Stimulated activated CD4-positive, alpha-beta T cell treated with anti-CD3 and anti-CD28 coated beads, Interleukin-1b, Interleukin-23, amount 100 ng/mL, for 48 hours (primary cell): ENCODE results near the gene MAOA.
"Not testable (repeated sequence)": the region's sequence is repeated elsewhere in the genome, so short reads cannot be mapped to it uniquely, and the experiment has no call there.

Source experiments
- DNase-seq: peaks from one replicate; pipeline ENCODE4 v3.0.0-alpha.2; 2020

Gene MAOA

DNA sequence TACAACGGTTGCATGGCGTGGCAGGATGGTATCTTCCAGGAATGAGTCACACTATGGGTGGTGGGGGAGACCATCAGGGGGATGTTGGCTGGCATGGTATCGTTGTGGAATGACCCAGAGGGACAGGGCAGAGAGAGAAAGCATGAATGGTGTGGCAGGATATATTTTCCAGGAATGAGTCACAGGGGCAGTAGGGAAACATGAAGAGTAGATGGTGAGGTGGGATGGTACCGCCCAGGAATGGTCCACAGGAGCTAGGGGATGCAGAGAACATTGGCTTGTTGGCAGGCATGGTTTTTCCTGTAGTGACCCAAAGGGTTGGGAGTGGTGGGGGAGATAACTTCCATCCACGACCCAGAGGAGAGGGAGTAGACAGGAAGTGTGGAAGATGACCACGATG, 62.4 kb downstream of the MAOA start:
- no peak for DNase-seq

DNA sequence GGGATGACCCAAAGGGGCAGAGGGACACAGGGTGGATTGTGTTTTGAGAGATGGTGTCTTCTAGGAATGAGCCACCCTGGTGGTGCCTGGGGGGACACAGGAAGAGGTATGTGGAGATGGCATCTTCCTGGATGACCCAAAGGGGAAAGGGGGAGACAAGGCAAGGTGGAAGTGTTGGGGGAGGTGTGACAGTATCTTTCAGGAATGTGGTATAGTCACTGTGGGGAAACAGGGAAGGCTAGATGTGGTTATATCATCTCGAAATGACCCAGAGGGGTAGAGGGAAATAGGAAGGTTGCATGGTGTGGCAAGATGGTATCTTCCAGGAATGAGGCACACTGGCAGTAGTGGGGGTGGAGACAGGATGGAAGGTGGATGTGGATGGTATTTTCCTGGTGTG, 62.9 kb downstream of the MAOA start:
- no peak for DNase-seq

DNA sequence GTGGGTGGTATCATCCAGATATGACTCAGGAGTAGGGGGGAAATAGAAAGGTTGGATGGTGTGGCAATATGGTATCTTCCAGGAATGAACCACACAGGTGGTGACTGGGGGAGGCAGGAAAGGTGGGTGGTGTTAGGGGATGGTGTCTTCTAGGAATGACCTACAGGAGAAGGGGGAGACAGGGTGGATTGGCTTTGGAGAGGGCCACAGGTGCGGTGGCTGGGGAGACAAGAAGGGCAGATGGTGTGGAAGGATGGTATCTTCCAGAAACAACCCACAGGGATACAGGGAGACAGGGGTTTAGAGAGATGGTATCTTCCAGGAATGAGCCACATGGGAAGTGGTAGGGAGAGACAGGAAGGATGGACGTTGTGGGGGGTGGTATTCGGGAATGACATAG, 64.0 kb downstream of the MAOA start:
- DNase-seq = no peak

DNA sequence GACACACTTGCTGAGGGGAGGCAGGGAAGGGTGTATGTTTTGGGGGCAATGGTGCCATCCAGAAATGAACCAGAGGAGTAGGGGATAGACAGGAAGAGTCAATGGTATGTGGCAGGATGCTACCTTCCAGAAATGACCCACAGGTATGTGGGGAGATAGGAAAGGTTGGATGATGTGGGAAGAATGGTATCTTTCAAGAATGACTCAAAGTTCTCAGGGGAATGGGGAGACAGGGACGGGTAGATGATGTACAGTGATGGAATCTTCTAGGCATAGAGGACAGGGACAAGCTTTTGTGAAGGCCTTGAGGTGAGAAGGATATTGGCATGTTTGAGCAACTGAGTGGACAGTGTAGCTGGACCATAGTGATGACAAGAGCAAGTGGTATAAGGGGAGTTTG, 64.9 kb downstream of the MAOA start:
- no peak for DNase-seq

DNA sequence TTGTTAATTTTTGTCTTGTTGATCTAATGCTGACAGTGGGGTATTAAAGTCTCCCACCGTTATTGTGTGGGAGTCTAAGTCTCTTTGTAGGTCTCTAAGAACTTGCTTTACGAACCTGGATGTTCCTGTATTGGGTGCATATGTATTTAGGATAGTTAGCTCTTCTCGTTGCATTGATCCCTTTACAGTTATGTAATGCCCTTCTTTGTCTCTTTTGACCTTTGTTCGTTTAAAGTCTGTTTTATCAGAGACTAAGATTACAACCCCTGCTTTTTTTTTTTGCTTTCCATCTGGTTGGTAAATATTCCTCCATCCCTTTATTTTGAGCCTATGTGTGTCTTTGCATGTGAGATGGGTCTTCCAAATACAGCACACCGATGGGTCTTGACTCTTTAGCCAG, 69.1 kb downstream of the MAOA start:
- DNase-seq = not testable (repeated sequence)

DNA sequence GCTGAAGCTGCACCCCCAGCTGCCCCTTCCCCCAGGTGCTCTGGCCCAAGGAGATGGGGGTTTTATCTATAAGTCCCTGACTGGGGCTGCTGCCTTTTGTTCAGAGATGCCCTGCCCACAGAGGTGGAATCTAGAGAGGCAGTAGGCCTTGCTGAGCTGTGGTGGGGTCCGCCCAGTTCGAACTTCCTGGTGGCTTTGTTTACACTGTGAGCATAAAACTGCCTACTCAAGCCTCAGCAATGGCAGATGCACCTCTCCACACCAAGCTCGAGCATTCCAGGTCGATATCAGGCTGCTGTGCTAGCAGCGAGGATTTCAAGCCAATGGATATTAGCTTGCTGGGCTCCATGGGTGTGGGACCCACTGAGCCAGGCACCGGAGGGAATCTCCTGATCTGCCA, 71.2 kb downstream of the MAOA start:
- DNase-seq = not testable (repeated sequence)

DNA sequence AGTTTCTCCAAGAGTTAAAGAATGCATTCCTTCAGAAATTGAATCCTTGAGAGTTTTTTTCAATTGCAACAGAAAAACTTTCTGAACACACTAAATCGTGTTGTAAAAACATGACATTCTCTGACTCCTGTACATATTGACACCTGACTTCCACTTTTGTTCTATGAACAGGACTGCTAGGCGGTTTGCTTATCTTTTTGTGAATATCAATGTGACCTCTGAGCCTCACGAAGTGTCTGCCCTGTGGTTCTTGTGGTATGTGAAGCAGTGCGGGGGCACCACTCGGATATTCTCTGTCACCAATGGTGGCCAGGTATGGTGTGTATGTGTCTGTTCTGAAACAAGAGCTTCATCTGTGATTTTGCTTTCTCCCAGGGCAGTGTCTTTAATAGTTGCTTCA, 71.9 kb downstream of the MAOA start:
- DNase-seq = no peak

DNA sequence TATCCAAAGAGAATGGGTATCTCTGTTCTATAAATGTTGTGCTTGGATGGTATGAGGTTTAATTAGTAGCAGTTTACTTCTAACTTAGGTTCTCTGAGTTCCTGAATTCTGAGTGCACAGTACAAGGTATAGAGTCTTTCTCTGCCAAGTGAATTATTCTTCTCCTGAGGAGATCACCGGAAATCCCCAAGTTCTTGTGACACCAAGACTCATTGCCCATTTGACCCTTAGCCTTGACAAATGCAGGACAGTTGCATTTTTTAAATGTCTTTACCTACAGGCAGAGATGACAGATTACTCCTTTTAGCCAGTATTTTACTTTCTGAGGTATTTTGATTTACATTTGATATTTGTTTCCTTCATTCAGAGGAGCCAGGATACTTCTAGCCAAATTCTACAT, 72.9 kb downstream of the MAOA start:
- DNase-seq = no peak

DNA sequence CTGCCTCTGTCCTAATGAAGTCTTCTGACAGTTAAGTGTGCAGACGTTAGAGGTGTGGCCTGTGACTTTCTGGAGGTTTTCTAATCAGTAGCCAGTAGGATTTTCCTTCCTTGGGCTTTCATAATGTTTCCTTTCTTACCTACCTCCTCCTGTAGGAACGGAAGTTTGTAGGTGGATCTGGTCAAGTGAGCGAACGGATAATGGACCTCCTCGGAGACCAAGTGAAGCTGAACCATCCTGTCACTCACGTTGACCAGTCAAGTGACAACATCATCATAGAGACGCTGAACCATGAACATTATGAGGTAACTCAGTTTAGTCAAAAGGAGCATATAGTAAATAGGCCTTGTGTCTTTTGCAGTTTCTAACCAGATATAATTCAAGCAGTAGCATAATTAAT, 75.0 kb downstream of the MAOA start:
- DNase-seq = no peak

DNA sequence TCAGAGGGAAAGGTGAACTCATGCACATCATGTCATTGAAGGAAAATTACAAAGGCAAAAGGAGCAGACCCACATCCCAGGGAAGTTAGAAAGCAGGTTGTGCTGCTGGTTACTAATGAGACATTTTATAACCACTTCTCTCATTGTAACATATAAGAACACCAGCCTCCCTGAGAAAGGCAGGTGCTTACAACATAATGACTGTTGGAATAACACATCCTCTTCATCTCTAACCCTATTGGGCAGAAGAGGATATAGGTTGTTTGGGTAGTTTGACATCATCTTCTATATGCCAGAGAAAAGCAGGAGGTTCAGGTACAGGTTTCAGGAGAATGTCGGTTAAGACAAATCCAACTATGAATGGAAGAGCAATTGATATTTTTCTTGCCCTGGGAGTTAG, 77.6 kb downstream of the MAOA start:
- DNase-seq = no peak

DNA sequence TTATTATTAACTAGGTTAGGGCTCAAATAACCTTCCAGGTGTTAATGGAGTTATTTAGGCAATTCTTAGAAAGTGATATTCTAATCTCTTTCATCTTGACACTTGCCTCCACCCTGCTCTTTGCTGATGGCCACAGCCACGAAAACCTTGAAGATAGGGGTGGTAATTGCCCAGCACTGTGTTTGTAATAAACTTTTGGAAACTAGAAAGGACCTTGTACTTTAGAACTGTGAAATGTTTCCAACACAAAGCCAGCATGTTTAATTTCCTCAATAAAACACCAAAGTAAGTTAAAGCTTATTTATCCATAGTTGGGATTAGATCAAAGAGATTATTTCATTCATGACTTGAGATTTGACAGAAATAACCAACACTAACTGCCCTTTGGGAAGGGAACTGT, 78.3 kb downstream of the MAOA start:
- no peak for DNase-seq

DNA sequence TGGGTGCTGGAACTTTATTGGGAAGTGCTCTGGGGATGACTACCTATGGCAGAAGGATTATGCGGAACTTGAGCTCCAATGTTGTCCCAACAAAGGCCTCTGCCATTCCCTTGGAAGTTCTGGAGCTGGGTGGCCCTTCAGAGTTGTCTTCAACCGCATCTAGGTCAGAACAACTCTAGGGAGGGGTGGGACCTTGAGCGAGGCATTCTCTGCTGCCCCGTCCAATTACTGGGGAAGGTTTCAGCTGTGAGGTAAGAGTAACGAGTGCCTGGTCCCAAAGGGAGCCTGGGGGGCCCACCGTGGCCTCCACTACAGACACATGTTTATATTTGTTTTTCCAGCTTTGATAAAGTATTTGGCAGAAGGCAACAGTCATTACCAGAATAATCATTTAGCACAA, 79.4 kb downstream of the MAOA start:
- no peak for DNase-seq

DNA sequence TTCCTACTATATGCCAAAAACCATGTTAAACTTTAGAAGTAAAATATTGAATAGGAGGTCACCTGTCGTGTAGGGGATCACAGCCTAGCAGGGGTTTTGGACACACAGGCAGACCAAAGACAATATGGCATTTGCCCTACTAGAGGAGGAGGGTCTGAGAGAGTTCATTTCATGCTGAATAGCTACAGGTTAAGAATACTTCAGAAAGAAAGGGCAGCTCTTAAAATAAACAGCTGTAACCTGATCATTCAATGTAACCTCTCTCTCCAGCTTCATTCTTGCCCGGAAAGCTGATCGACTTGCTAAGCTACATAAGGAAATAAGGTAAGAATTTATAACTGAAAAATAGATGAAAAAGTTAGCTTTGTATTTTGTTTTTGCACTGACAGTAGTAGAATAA, 79.9 kb downstream of the MAOA start:
- no peak for DNase-seq

DNA sequence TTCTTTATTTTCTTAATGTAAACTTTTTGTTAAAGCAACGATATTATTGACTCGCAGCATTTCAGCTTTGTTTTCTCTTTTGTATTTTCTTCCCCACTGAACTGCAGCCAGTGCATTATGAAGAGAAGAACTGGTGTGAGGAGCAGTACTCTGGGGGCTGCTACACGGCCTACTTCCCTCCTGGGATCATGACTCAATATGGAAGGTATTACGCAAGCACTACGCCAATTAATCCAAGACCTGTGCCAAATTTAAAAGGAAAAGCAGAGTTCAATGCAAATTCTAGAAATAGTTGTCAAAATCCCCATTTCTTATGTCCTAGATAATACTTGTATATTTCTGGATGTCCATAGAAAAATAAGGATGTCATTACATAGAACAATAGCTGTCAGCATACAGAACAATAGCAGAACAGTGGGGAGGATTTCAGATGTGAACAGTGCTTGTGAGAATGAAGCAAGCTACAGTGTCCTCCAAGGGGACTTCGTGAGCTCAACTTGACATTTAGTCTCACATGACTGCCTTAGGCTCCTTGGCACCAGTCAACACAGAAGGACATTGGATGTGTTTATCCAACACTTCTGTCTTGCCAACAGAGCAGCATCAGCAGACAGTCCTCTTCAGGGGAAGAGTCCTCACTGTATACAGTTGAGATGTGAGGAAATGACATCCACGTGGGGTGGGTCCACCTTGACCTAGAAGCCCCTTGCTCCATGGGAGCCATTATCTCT, 85.9 kb downstream of the MAOA start:
- DNase-seq = no peak

DNA sequence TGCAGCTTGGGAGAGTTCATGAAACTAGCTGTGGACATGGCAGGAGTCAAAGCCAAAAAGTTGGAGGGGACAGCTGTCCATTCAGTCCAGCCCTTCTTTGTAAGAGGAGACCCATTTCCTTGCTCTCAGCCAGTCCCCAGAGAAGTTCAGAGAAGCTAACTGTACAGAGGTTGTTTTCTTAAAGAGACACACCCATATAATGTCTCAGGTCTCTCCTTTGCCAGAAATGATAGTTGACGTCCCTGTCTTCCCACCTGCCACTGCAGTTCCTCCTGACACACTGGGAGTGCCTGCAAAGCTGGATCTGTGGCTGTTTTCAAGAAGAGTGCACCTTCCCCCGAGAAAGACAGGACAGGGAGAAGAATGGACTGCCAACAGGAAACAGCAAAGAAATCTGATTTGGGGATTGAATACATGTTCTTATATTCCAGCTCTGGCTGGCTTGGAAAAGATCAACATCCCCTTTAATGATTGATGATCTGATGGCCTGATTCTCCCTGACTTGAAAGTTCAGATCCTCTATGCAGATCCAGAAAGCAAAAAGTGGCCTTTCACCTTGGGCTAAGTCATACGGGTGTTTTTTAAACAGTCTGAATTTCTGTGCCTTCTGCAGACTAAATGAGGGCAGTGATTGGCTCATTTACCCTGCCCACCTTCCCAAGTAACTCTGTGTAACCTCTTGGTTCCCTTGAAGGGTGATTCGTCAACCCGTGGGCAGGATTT, 87.2 kb downstream of the MAOA start:
- no peak for DNase-seq

DNA sequence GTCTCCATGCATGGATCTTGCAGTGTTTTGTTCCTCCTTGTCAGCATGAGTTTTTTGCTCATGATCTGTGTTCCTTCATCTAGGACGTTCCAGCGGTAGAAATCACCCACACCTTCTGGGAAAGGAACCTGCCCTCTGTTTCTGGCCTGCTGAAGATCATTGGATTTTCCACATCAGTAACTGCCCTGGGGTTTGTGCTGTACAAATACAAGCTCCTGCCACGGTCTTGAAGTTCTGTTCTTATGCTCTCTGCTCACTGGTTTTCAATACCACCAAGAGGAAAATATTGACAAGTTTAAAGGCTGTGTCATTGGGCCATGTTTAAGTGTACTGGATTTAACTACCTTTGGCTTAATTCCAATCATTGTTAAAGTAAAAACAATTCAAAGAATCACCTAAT, 88.2 kb downstream of the MAOA start:
- DNase-seq = no peak

DNA sequence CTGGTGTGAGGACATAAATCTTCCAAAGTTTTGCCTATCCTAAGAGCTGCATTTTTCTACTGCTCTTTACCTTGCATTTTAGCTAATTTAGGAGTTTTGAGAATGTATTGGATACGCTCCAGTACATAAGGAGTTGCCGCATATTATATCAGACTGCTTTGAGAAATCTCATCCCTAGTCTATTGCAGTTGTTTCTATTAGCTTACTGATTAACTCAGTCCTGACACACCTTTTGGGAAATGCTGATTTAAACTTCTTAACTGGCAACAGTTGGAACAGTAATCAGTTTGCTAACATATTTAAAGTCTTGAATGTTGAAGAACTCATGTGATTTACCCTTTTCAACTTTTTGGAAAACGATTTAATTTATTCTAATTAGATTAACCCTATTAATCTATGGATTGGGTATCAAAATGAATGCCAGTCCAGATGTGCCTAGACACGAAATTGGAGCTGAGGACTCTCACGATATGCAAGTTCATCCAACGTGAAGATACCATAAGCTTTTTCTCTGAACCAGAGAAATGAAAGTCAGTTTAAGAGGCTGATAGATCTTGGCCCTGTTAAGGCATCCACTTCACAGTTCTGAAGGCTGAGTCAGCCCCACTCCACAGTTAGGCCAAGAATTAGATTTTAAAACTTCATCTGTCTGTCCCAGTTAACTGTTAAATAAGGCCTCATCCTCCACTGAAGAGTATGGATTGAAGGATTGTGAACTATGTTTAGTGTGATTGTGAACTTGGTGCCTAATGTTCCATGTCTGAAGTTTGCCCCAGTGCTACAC, 90.0 kb downstream of the MAOA start:
- no peak for DNase-seq

DNA sequence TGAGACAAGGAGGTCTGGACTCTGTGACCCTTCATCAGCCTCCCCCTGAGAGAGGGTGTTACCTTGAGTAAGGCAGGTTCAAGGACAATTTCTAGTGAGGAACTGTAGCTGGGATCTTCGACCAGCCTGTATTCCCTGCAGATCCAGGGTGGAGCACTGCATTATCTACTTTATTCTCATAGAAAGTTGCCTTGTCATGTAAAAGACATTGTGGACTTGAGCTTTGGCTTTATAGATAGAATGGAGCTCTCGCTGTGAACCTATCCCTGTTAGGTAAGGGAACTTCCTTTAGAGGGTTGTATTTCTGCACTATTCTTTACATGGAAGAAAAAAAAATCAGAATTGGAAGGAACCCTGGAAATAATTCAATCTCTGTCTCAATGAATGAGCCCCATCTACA, 91.4 kb downstream of the MAOA start:
- DNase-seq = no peak

DNA sequence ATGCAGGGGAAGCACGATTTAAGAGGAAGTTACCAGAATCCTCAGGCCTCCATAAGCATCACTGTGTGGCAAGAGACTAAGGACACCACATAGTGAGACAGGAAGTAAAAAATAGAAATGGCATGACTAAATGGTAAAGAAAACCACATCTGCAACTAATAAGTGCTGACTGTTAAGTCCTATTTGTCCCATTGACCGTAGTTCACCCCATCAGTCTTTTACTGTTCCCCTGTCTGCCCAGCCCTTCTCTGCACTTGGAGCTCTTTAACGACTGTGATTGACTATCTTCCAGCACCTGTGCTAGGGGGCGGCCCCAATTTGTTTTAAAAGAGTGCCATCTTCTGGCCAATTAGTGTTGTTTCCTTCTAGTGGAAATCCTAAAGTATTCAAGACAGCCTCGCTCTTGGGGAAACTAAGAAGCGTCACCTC, 94.2 kb downstream of the MAOA start:
- DNase-seq = peak; percentile 25

DNA sequence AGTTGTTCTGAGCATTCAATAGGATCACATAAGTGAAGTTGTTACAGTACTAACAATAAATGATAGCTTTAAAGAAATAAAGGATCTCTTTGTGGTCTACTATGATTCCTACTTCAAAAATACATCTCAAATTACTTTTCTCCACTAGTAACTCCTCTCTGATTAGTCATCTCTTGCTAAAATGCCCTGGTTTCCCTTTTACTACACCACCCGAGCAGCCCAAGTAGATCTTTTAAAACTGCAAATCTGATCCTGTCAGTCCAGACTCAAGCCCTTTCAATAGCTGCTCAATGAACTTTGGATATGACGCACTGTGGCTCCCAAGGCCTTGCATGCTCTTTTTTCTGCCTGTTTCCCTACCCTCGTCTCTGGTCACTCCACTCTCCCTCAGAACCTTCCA, 97.5 kb downstream of the MAOA start:
- DNase-seq = no peak

DNA sequence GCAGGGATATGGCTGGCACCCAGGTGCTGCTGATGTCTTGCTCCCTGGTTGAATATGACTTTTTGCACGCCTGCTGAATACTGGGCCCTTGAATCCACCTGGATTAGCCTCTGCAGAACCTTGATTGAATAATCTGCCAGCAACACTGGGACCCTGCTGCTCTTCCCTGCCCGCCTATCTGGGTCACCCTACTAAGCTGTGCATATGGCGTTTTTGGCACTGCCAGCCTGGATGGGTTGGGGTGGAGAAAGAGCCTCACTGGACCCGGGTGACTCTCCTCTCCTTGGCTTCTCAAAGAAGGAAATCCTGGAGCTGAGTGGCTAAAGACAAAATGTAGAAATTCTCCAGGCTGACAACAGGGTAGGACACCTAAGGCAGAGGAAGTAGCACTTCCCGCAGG, 100.0 kb downstream of the MAOA start:
- no peak for DNase-seq

DNA sequence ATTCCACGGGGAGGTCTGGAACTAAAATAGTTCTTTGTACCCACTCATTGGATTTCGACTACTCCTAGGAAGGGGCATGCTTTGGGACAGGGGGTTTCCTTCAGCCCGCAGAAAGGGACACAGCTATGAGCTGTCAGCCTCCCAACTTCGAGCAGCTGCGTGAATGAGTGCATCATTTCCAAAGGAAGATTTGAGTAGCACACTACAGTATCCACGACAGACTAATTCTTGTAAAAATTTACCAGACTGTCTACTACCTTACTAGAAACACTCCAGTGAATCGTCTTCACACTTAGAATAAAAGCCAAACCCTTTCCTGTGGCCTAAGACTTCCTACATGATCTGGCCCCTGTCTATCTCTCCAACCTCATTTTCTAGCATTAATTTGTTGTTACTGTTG, 101.9 kb downstream of the MAOA start:
- no peak for DNase-seq

DNA sequence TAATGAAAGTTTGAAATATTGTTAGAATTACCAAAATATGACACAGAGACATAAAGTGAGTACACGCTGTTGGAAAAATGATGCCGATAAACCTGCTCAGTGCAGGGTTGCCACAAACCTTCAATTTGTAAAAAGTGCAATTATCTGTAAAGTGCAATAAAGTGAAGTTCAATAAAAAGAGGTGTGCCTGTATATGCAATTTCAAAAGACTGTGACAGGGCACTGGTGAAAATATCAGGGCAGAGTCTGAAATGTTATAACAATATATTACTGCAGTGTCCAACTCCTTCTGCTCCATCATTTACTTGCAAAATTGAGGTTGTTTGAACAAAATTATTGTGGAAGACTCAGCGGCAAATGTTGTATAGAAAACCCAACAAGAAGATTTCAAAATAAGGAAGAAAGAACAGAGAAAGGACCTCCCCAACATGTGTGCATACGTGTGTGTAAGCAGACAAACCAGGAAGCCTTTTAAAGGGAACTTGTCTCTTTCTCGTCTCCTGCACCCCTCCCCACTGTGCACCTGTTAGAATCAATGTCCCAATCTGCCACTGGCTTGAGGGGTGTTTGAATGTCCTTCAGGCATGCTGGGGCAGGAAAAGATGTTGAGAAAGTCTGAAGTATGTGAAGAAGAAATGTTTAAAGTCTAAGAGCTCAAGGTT, 130.0 kb downstream of the MAOA start:
- no peak for DNase-seq
